ENCODE results near the gene CAVIN3. TPM values are rescaled to one million over a fixed set of nuclear protein-coding genes. Genes with fewer than 3 reads are reported as not detected.

Gene CAVIN3
- total RNA-seq, 1 donor from 2014 or later: 498 TPM

DNA sequence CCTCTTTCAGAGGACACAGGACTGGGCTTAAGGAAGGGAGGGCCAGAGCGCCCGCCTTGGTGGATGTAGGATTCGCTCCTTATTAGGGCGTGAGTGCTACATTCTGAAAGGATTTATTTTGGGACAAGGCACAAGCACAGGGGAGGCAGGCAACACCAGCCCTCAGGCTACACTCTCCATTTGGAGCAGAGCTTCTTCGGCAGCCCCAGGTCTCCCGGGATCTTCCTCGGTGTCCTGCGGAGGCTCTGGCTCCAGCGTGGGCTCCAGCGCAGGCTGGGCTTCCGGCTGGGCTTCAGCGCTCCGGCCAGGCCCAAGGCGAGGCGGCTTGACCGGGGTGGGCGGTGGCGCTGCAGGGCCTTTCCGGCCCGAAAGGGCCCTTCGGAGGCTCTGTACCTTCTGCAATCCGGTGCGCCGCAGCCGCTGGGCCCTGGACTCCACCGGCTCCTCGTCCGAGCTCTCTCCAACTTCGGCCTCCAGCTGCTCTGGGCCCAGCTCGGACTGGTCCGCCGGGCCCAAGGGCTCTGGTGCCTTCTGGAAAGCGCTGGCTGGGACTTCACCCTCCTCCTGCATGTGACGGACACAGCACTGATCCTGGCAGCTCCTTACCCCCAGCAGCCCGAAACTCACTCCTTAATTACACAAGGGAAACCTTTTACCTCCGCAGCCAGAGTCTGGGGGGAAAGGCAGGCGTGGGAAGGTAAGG lies 1.1 kb downstream of the CAVIN3 start:
- no peak for DNase-seq (ENCODE audit: low read depth)
- H3K4me3 ChIP-seq (ENCODE audit: low read depth, low read length): peak overlapping the region; percentile 66
- TF ChIP-seq, protein P1, sequence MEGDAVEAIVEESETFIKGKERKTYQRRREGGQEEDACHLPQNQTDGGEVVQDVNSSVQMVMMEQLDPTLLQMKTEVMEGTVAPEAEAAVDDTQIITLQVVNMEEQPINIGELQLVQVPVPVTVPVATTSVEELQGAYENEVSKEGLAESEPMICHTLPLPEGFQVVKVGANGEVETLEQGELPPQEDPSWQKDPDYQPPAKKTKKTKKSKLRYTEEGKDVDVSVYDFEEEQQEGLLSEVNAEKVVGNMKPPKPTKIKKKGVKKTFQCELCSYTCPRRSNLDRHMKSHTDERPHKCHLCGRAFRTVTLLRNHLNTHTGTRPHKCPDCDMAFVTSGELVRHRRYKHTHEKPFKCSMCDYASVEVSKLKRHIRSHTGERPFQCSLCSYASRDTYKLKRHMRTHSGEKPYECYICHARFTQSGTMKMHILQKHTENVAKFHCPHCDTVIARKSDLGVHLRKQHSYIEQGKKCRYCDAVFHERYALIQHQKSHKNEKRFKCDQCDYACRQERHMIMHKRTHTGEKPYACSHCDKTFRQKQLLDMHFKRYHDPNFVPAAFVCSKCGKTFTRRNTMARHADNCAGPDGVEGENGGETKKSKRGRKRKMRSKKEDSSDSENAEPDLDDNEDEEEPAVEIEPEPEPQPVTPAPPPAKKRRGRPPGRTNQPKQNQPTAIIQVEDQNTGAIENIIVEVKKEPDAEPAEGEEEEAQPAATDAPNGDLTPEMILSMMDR (conservative IDR thresholded peaks at IDR 0.05; ENCODE audit: low read depth, low read length): no peak

DNA sequence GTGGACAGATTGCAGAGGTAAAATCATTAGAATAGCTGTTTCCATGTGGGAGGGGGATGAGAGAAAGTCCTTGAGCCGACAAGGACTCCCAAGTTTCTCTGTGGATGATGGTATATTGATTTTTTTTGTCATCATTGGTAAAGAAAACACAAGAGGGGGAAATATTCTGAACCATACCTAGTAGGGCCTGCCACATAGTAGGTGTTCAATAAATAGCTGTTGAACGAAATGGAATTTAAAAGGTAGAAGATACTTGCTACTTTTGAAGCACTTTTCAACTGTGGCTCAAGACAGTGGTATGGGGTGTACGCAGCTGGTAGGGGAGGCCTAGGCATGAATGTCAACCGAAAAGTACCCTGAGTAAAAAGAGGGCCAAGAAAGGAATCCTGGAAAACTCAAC lies 2.1 kb downstream of the CAVIN3 start:
- TF ChIP-seq, protein P1 (conservative IDR thresholded peaks at IDR 0.05; ENCODE audit: low read depth, low read length): no peak
- no peak overlapping the region for H3K4me3 ChIP-seq (ENCODE audit: low read depth, low read length)

DNA sequence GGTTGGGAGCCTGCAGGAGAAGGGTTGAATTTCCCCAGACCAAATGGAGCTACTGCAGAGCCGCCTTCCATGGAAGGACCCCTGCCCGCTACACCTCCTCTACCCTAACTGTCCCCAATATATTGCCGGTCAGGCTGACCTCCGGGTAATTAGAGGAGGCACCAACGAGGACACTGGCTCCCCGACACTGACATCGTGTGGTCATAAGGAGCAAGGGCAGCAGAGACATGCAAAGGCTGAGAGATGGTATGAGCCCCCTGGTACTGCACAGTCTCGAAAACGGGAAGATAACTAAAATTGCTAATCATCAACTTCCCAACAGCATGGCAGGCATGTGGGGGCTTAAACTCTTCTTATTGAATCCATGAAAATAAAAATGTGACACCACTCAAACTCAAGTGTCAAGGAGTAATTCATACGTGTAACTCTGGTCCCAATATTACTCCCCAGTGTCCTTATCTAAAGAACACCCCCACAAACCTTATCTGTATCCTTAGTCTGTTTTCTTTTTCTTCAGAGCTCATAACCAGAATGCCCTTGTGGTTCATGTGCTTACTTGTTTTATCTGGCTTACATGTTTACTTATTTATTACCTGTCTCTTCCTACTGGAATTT lies 4.4 kb downstream of the CAVIN3 start:
- TF ChIP-seq, protein P1 (conservative IDR thresholded peaks at IDR 0.05; ENCODE audit: low read depth, low read length): peak; percentile 95
- no peak for DNase-seq (ENCODE audit: low read depth)

More for the DNA sequence above, 2.1 kb downstream of the CAVIN3 start:
- no peak for DNase-seq (ENCODE audit: low read depth)

DNA sequence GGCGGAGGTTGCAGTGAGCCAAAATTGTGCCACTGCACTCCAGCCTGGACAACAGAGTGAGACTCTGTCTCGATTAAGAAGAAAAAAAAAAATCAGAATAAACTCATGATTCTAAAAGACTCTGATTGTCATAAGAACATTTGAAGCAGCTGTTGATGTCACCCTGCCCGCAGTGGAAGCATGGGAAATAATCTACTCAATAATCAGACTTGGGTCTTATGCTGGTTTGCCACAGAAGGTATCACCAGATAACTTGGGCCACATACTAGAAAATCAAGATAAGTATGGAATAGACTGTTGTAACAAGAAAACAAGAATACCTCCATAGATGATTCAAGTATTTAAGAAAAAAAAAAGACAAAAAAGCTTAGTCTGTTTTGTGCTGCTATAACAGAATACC lies 8.2 kb downstream of the CAVIN3 start:
- H3K4me3 ChIP-seq (ENCODE audit: low read depth, low read length): no peak overlapping the region
- DNase-seq (ENCODE audit: low read depth): no peak
- TF ChIP-seq, protein P1 (conservative IDR thresholded peaks at IDR 0.05; ENCODE audit: low read depth, low read length): no peak

More for the DNA sequence above, 4.4 kb downstream of the CAVIN3 start:
- no peak overlapping the region for H3K4me3 ChIP-seq (ENCODE audit: low read depth, low read length)

DNA sequence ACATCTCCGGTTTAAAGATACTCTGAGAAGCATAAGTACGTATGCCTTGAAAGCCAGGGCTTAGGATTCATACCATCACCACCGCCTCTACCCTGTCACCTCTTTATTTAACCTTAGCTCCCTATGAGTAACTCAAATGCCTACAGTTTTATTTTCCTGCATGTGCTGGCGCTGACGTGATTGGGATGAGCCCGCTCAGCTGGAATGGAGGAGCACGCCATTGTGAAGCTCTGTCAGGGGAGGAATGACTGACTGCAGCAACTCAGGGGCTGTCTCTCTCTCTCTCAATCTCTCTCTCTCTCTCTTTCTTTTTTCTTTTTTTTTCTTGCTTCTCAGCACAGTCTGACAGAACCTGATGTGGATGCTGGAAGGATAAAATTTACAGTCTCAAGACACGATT lies 12.4 kb downstream of the CAVIN3 start:
- TF ChIP-seq, protein P1 (conservative IDR thresholded peaks at IDR 0.05; ENCODE audit: low read depth, low read length): no peak
- H3K4me3 ChIP-seq (ENCODE audit: low read depth, low read length): no peak overlapping the region
- no peak for DNase-seq (ENCODE audit: low read depth)

DNA sequence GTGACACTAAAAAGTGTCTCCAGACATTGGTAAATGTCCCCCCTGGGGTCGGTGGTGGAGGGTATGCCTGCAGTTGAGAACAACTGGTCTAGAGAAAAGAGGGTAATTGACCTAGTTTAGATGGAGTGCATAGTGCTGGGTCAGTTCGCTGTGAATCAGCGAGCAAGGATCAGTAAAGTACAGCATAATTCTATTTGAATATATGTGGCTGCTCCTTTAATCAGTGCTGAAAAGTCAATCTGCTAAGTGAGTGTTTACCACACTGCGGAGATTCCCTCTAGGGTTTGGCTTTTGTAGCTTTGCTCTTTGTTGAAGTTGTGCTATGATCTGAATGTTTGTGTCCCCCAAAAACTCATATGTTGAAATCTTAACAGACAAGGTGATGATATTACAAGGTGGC lies 15.0 kb downstream of the CAVIN3 start:
- TF ChIP-seq, protein P1 (conservative IDR thresholded peaks at IDR 0.05; ENCODE audit: low read depth, low read length): no peak
- DNase-seq (ENCODE audit: low read depth): no peak
- H3K4me3 ChIP-seq (ENCODE audit: low read depth, low read length): no peak overlapping the region

DNA sequence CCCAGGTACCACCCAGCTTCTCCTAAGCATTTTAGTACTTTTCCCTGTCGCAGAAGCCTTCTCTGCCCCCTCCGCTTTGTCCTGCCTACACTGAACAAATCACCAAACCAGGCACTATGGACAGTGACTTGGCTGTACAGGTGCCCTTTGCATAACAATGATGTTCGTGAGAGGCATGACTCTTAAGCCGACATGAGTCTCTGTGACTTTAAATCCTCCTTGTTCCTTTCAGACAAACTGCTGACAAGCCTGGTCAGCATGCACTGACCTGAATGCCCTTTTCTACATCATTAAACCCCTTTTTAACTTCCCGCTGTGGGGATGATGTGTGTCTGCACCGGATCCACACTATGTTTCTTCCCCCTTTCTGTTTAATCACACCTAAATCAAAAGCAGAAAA lies 16.6 kb downstream of the CAVIN3 start:
- TF ChIP-seq, protein P1 (conservative IDR thresholded peaks at IDR 0.05; ENCODE audit: low read depth, low read length): no peak
- no peak for DNase-seq (ENCODE audit: low read depth)
- H3K4me3 ChIP-seq (ENCODE audit: low read depth, low read length): no peak overlapping the region
